Keratinocyte (primary cell): Measurements from ENCODE around the gene SAC3D1. TPM values are rescaled to one million over a fixed set of nuclear protein-coding genes. Genes with fewer than 3 reads are reported as not detected.

Experiments used
- DNase-seq: peaks from one replicate; pipeline ENCODE4 v3.0.0-alpha.2; 2011; ENCODE audit warnings: low read depth, missing footprints, low spot score
- FAIRE-seq: peaks from 2 replicates; lab custom pipeline; 2011; peaks lifted over from hg19 to GRCh38; lab: Jason Lieb, UNC
- H2AFZ ChIP-seq: 2 replicates; pipeline ENCODE4 v1.6.0; 2012; ENCODE audit warnings: low read length, control low read depth, inconsistent platforms; ENCODE audit not compliant: control insufficient read depth
- H3K27ac ChIP-seq: 2 replicates; pipeline ENCODE4 v1.5.1; 2011; ENCODE audit warnings: low read length; ENCODE audit not compliant: control insufficient read depth, insufficient read depth
- H3K27me3 ChIP-seq: 3 replicates; pipeline ENCODE4 v1.6.0; 2011; ENCODE audit warnings: low read length; ENCODE audit not compliant: control insufficient read depth, insufficient read depth; ENCODE audit errors: extremely low read depth
- H3K36me3 ChIP-seq, 2 experiments: 2 replicates in 1 of 2; 3 replicates in 1 of 2; pipeline ENCODE4 v1.5.1; 2011; ENCODE audit warnings: low read length in 2 of 2, mild to moderate bottlenecking in 1 of 2; ENCODE audit not compliant: control insufficient read depth in 2 of 2, insufficient read depth in 2 of 2; ENCODE audit errors: extremely low read depth in 1 of 2
- H3K4me1 ChIP-seq: 3 replicates; pipeline ENCODE4 v1.5.1; 2011; ENCODE audit warnings: low read length; ENCODE audit not compliant: control insufficient read depth, insufficient read depth; ENCODE audit errors: extremely low read depth
- H3K4me2 ChIP-seq: 3 replicates; pipeline ENCODE4 v1.6.0; 2011; ENCODE audit warnings: low read depth, low read length; ENCODE audit not compliant: control insufficient read depth, insufficient read depth; ENCODE audit errors: extremely low read depth
- H3K4me3 ChIP-seq, 3 experiments: fragments of 200-600 bp in 1 of 3; sonication (generic) in 1 of 3; 2 replicates in 2 of 3; 3 replicates in 1 of 3; pipeline ENCODE4 v1.5.1; 2011 to 2016; ENCODE audit warnings: low read length in 3 of 3, mild to moderate bottlenecking in 3 of 3, control low read depth in 2 of 3, inconsistent platforms in 1 of 3, low read depth in 1 of 3, mixed read lengths in 1 of 3, mixed run types in 1 of 3, moderate library complexity in 1 of 3; ENCODE audit not compliant: control insufficient read depth in 2 of 3, insufficient read depth in 2 of 3; ENCODE audit errors: extremely low read depth in 1 of 3
- H3K79me2 ChIP-seq: 2 replicates; pipeline ENCODE4 v1.6.0; 2012; ENCODE audit warnings: low read length; ENCODE audit not compliant: control insufficient read depth, insufficient read depth
- H3K9ac ChIP-seq: 3 replicates; pipeline ENCODE4 v1.6.0; 2011; ENCODE audit warnings: low read length; ENCODE audit not compliant: control insufficient read depth, insufficient read depth; ENCODE audit errors: extremely low read depth
- H3K9me1 ChIP-seq: 3 replicates; pipeline ENCODE4 v1.6.0; 2011; ENCODE audit warnings: low read length; ENCODE audit not compliant: control insufficient read depth, insufficient read depth; ENCODE audit errors: extremely low read depth
- H3K9me3 ChIP-seq: 2 replicates; pipeline ENCODE4 v1.5.1; 2012; ENCODE audit warnings: low read depth, low read length; ENCODE audit not compliant: control insufficient read depth
- H4K20me1 ChIP-seq: 3 replicates; pipeline ENCODE4 v1.6.0; 2011; ENCODE audit warnings: low read length; ENCODE audit not compliant: control insufficient read depth, insufficient read depth; ENCODE audit errors: extremely low read depth
- EZH2 ChIP-seq: IDR thresholded peaks from one replicate; pipeline ENCODE4 v1.6.1; 2012; ENCODE audit warnings: inconsistent platforms, mild to moderate bottlenecking, low read length, moderate library complexity
- dilution Hi-C: fragments of 300-500 bp; cut with MboI; formaldehyde crosslinking; loops from one replicate; pipeline ENCODE4 v1.7.0; 2020; ENCODE audit warnings: low sequenced_read_pairs; ENCODE audit not compliant: extremely low pct_ligation_motif_present
- polyA plus RNA-seq, 5 experiments: library from polyadenylated mRNA; depleted of rRNA in 3 of 5; stranded (reverse) in 3 of 5; stranded (forward) in 1 of 5; unstranded in 1 of 5; fragments of >200 nt; gene quantifications; 1 replicate in 1 of 5; 2 replicates in 3 of 5; 3 replicates in 1 of 5; pipeline versions ENCODE4 v1.2.1 to v1.2.3, GENCODE V29; 2011 to 2012; ENCODE audit warnings: missing spikeins in 2 of 5, low read depth in 1 of 5, low replicate concordance in 1 of 5
- TF ChIP-seq, protein P1 (sequence below), 3 experiments: IDR thresholded peaks in 1 of 3; conservative IDR thresholded peaks in 1 of 3; optimal IDR thresholded peaks in 1 of 3; 2 replicates in 2 of 3; 3 replicates in 1 of 3; pipeline versions ENCODE3 to v1.5.1; 2011; ENCODE audit warnings: low read length in 3 of 3, mild to moderate bottlenecking in 3 of 3, moderate library complexity in 2 of 3, control low read depth in 1 of 3, inconsistent platforms in 1 of 3; ENCODE audit not compliant: insufficient read depth in 2 of 3; ENCODE audit errors: extremely low read depth in 1 of 3

The SAC3D1 gene
- polyA plus RNA-seq, 1 donor (not counting 4 experiments of a cell fraction or from before 2014, with no cell fraction given): 4.9 TPM

DNA sequence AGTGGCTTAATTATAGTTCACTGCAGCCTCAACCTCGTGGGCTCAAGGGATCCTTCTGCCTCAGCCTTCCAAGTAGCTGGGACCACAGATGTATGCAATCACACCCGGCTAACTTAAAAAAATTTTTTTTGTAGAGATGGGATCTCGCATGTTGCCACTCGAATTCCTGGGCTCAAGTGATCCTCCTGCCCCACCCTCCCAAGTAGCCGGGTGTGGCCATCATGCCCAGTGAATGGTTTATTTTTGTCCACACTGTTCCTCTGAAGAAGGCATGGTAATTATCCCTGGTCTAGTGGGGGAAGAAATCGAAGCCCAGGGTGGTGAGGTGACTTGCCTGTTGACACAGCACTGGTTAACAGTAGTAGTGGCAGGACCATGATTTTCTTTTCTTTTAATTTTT lies 1.9 kb downstream of the SAC3D1 start:
- Histone ChIP-seq H3K27ac (no peak overlapping the region), H3K9me3 (no peaks in the 10 kb centered on the region), H4K20me1 (no peaks in the 10 kb centered on the region), H2AFZ (no peak overlapping the region), H3K27me3 (no peaks in the 10 kb centered on the region), H3K9ac (no peak overlapping the region), H3K4me1 (peaks cover 20% of the 10 kb centered on the region), H3K79me2 (peaks cover 5% of the 10 kb centered on the region), H3K4me3 (no peak overlapping the region), H3K36me3 (peaks cover 3 to 7% of the 10 kb centered on the region in 2 experiments), H3K4me2 (peak overlapping the region; percentile 16), H3K9me1 (no peaks in the 10 kb centered on the region)
- FAIRE-seq: no peak
- no peak for TF ChIP-seq EZH2
- TF ChIP-seq, protein P1, sequence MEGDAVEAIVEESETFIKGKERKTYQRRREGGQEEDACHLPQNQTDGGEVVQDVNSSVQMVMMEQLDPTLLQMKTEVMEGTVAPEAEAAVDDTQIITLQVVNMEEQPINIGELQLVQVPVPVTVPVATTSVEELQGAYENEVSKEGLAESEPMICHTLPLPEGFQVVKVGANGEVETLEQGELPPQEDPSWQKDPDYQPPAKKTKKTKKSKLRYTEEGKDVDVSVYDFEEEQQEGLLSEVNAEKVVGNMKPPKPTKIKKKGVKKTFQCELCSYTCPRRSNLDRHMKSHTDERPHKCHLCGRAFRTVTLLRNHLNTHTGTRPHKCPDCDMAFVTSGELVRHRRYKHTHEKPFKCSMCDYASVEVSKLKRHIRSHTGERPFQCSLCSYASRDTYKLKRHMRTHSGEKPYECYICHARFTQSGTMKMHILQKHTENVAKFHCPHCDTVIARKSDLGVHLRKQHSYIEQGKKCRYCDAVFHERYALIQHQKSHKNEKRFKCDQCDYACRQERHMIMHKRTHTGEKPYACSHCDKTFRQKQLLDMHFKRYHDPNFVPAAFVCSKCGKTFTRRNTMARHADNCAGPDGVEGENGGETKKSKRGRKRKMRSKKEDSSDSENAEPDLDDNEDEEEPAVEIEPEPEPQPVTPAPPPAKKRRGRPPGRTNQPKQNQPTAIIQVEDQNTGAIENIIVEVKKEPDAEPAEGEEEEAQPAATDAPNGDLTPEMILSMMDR (optimal IDR thresholded peaks at IDR 0.05 in 1 of 3, IDR thresholded peaks at IDR 0.05 in 1 of 3, conservative IDR thresholded peaks at IDR 0.05 in 1 of 3; ENCODE audit: extremely low read depth in 1 of 3, insufficient read depth in 2 of 3, low read length in 3 of 3): no peak
- dilution Hi-C loops: no loop called here
- no peak for DNase-seq

DNA sequence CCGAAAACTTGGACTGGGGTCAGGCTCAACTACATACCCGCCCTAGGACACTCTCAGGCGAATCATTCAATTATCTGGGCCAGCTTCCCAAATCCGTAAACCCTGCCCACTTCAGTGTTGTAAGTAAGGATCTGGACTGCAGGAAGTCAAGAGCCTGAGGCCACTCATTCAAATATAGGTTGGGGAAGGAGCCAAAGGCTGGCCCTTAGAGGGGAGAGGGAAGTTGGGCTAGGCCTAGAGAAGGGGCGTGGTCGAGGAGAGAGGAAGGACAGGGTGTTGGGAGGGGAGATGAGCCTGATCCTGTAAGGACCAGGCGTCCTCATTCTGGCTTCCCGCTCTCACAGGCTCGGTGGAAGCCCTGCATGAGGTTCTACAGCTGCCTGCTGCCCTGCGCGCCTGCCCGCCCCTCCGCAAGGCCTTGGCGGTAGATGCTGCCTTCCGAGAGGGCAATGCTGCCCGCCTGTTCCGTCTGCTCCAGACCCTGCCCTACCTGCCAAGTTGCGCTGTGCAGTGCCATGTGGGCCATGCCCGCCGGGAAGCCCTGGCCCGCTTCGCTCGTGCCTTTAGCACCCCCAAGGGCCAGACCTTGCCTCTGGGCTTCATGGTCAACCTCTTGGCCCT lies 3.0 kb downstream of the SAC3D1 start:
- Histone ChIP-seq H3K79me2 (peaks cover 5% of the 10 kb centered on the region), H3K4me3 (no peak overlapping the region), H3K36me3 (peaks cover 3 to 7% of the 10 kb centered on the region in 2 experiments), H3K4me2 (no peak overlapping the region), H4K20me1 (no peaks in the 10 kb centered on the region), H3K4me1 (peaks cover 20% of the 10 kb centered on the region), H3K9me3 (no peaks in the 10 kb centered on the region), H2AFZ (no peak overlapping the region), H3K9ac (no peak overlapping the region), H3K27ac (no peak overlapping the region), H3K9me1 (no peaks in the 10 kb centered on the region), H3K27me3 (no peaks in the 10 kb centered on the region)
- TF ChIP-seq EZH2: no peak
- TF ChIP-seq, protein P1 (optimal IDR thresholded peaks at IDR 0.05 in 1 of 3, IDR thresholded peaks at IDR 0.05 in 1 of 3, conservative IDR thresholded peaks at IDR 0.05 in 1 of 3; ENCODE audit: extremely low read depth in 1 of 3, insufficient read depth in 2 of 3, low read length in 3 of 3): no peak
- dilution Hi-C loops: no loop called here
- no peak for FAIRE-seq
- no peak for DNase-seq
